CD4-positive, alpha-beta T cell (primary cell): ENCODE results near the gene COL15A1. TPM values are rescaled to one million over a fixed set of nuclear protein-coding genes. Genes with fewer than 3 reads are reported as not detected.

Experiments
- ATAC-seq: fragments of 200-7000 bp; cut with Tn5 transposase; one replicate; pipeline ENCODE4 v1.10.0; 2022; ENCODE audit warnings: mild to moderate bottlenecking; ENCODE audit not compliant: poor library complexity
- CTCF ChIA-PET: fragments of 350-600 bp; sonication (Branson Sonifier 250); formaldehyde crosslinking; loops from one replicate; lab custom pipeline; 2021; ENCODE audit warnings: antibody characterized with exemption, inconsistent platforms; lab: Charles Lee
- POLR2A ChIA-PET: fragments of 350-600 bp; sonication (Branson Sonifier 250); formaldehyde crosslinking; loops from one replicate; lab custom pipeline; 2021; ENCODE audit warnings: antibody characterized with exemption, inconsistent platforms; lab: Charles Lee
- DNase-seq, 14 experiments: peaks; one replicate each; pipeline ENCODE4 v3.0.0-alpha.2; 2013 to 2020; ENCODE audit warnings: mixed read lengths in 2 of 14
- H3K27ac ChIP-seq, 2 donors: one replicate each; pipeline versions ENCODE4 v1.5.1 to v1.7.0; 2013; ENCODE audit warnings: low read length in 2 of 2, low read depth in 1 of 2, mild to moderate bottlenecking in 1 of 2
- H3K27me3 ChIP-seq, 2 experiments: 1 replicate in 1 of 2; 2 replicates in 1 of 2; pipeline versions ENCODE4 v1.6.1 to v1.7.0; 2013; ENCODE audit warnings: low read length in 2 of 2, control low read depth in 1 of 2, mild to moderate bottlenecking in 1 of 2, moderate library complexity in 1 of 2; ENCODE audit not compliant: insufficient read depth in 2 of 2, control insufficient read depth in 1 of 2
- H3K36me3 ChIP-seq: one replicate; pipeline ENCODE4 v1.6.1; 2013; ENCODE audit warnings: low read length, control low read depth; ENCODE audit not compliant: insufficient read depth
- H3K4me1 ChIP-seq: one replicate; pipeline ENCODE4 v1.6.1; 2013; ENCODE audit warnings: low read length, control low read depth; ENCODE audit not compliant: insufficient read depth
- H3K4me3 ChIP-seq: one replicate; pipeline ENCODE4 v1.5.1; 2013; ENCODE audit warnings: mild to moderate bottlenecking, low read length, moderate library complexity
- H3K9me3 ChIP-seq, 2 experiments: 1 replicate in 1 of 2; 2 replicates in 1 of 2; pipeline versions ENCODE4 v1.6.1 to v1.7.0; 2013; ENCODE audit warnings: low read length in 2 of 2, mild to moderate bottlenecking in 2 of 2, control low read depth in 1 of 2, moderate library complexity in 1 of 2; ENCODE audit not compliant: control insufficient read depth in 1 of 2, insufficient read depth in 1 of 2
- H3K27ac Mint-ChIP-seq: one replicate; pipeline ENCODE4 v1.8.0; 2020; ENCODE audit warnings: mixed read lengths
- H3K27me3 Mint-ChIP-seq: one replicate; pipeline ENCODE4 v1.8.0; 2021; ENCODE audit warnings: mixed read lengths
- H3K36me3 Mint-ChIP-seq: one replicate; pipeline ENCODE4 v1.8.0; 2021; ENCODE audit warnings: low read depth, mixed read lengths
- H3K4me1 Mint-ChIP-seq: one replicate; pipeline ENCODE4 v1.8.0; 2021; ENCODE audit warnings: low read depth, mixed read lengths
- H3K4me3 Mint-ChIP-seq: one replicate; pipeline ENCODE4 v1.8.0; 2020; ENCODE audit warnings: mild to moderate bottlenecking, mixed read lengths
- H3K9me3 Mint-ChIP-seq: one replicate; pipeline ENCODE4 v1.8.0; 2020; ENCODE audit warnings: mixed read lengths
- intact Hi-C, 2 experiments: fragments of 100-400 bp; cut with DNase I in 1 of 2; cut with micrococcal nuclease in 1 of 2; formaldehyde crosslinking; loops; one replicate each; pipeline versions ENCODE4 v1.15.1 to v1.9.0; 2023 to 2025; cut with DNase I, micrococcal nuclease
- total RNA-seq, 174 experiments: library from RNA in 2 of 174; stranded (reverse) in 2 of 174; gene quantifications; one replicate each; pipeline ENCODE4 v1.2.3 and lab custom pipeline; 2021 to 2026
- TF ChIP-seq, protein P1 (sequence below): fragments of 200-600 bp; IDR thresholded peaks from one replicate; pipeline ENCODE4 v1.8.0; 2022; ENCODE audit warnings: antibody characterized with exemption, mild to moderate bottlenecking

COL15A1 gene
- total RNA-seq, 2 experiments from 2014 or later = not detected

DNA sequence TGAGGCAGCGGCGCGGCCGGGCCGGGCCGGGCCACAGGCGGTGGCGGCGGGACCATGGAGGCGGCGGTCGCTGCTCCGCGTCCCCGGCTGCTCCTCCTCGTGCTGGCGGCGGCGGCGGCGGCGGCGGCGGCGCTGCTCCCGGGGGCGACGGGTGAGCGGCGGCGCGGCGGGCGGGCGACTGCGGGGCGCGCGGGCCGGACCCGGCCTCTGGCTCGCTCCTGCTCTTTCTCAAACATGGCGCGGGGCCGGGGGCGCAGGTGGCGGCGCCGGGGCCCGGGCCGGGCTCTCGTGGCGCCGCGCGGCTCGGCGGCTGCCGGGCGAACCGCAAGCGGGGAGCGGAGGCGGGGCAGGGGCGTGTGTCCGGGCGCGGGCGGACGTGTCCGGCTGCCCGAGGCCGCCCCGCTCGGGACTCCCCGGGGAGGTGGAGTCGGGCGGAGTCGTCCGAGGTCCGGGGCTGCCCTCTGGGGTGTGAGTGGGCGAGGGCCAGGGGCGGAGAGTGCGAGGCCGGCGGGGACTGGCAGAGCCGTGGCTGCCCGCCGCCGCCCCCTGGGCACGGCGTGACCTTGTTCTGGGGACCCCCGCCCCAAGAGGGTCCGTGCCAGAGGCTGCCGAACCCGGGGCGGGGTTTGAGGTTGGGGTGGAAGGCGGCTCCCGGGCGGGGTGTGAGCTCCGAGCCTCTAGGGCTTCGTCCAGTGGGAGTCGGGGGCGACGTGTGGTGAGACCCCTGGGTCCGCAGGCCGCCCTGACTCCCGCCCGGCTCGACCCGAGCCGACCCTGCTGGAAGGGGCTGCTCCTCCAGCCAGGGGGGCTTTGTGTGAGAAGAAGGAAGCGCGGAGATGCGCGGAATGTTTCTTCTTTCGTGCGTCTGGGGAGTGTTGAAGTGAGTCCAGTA is 161.7 kb downstream of the COL15A1 start:
- no peaks in the 10 kb centered on the region for H3K9me3 Mint-ChIP-seq
- H3K36me3 ChIP-seq = no peaks in the 10 kb centered on the region
- H3K4me3 ChIP-seq = peak overlapping the region; percentile 81
- DNase-seq = peak in 12 of 14 experiments; percentile 4 to 74 (median 20)
- intact Hi-C loops = loop anchor here (2.0 to 10.0 kb wide), 4 partner anchors 29 to 1121 kb away; partner anchors contain the start of genes ALG2 (in 1 of the 2), ANP32B (in 1 of the 2) and SEC61B (in 1 of the 2)
- peak overlapping the region; percentile 88 for H3K4me3 Mint-ChIP-seq
- POLR2A ChIA-PET = interaction anchor here (0.5 to 6.0 kb wide), 26 partner anchors 8 to 130 kb away, joined by 3 to 73 read pairs (median 7); no protein-coding TSS in a partner anchor
- no peaks in the 10 kb centered on the region for H3K9me3 ChIP-seq
- peaks cover 17% of the 10 kb centered on the region for H3K36me3 Mint-ChIP-seq
- H3K27me3 ChIP-seq = no peaks in the 10 kb centered on the region
- TF ChIP-seq, protein P1, sequence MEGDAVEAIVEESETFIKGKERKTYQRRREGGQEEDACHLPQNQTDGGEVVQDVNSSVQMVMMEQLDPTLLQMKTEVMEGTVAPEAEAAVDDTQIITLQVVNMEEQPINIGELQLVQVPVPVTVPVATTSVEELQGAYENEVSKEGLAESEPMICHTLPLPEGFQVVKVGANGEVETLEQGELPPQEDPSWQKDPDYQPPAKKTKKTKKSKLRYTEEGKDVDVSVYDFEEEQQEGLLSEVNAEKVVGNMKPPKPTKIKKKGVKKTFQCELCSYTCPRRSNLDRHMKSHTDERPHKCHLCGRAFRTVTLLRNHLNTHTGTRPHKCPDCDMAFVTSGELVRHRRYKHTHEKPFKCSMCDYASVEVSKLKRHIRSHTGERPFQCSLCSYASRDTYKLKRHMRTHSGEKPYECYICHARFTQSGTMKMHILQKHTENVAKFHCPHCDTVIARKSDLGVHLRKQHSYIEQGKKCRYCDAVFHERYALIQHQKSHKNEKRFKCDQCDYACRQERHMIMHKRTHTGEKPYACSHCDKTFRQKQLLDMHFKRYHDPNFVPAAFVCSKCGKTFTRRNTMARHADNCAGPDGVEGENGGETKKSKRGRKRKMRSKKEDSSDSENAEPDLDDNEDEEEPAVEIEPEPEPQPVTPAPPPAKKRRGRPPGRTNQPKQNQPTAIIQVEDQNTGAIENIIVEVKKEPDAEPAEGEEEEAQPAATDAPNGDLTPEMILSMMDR = no peak
- peaks cover 43% of the 10 kb centered on the region for H3K4me1 ChIP-seq
- peaks cover 64% of the 10 kb centered on the region for H3K4me1 Mint-ChIP-seq
- peak overlapping the region; percentile 20 to 63 for H3K27ac ChIP-seq
- ATAC-seq = peak; percentile 5
- peak overlapping the region; percentile 50 for H3K27ac Mint-ChIP-seq
- H3K27me3 Mint-ChIP-seq = no peaks in the 10 kb centered on the region
- CTCF ChIA-PET = interaction anchor here (1.0 to 2.3 kb wide), 6 partner anchors 14 to 46 kb away, joined by 3 to 9 read pairs (median 4); no protein-coding TSS in a partner anchor

DNA sequence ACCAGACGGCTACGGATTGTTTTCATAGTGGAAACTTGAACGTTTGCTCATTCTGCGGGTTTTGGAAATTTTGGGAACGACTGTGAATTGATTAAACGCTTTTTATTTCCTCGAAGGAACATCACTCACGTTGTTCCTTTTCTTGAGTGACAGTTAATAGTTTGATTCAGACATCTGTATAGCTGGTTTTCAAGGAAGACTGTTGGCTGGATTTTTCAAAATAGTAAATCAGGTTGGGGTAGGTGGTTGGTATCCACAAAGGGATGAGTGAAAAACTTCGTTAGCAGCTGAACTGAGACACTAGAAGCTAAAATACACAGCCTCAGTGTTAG is 162.3 kb downstream of the COL15A1 start:
- no peak for ATAC-seq
- Mint-ChIP-seq H3K4me1 (peaks cover 70% of the 10 kb centered on the region), H3K27me3 (no peaks in the 10 kb centered on the region), H3K9me3 (no peaks in the 10 kb centered on the region), H3K27ac (peak overlapping the region; percentile 50), H3K4me3 (peak overlapping the region; percentile 88), H3K36me3 (peaks cover 17% of the 10 kb centered on the region)
- TF ChIP-seq, protein P1 = no peak
- peak overlapping the region; percentile 20 to 63 for H3K27ac ChIP-seq
- DNase-seq = no peak
- peaks cover 43% of the 10 kb centered on the region for H3K4me1 ChIP-seq
- H3K4me3 ChIP-seq = peak overlapping the region; percentile 81
- no peaks in the 10 kb centered on the region for H3K9me3 ChIP-seq
- CTCF ChIA-PET = no interaction called here
- H3K27me3 ChIP-seq = no peaks in the 10 kb centered on the region
- POLR2A ChIA-PET = interaction anchor here (0.9 to 6.0 kb wide), 12 partner anchors 11 to 114 kb away, joined by 3 to 73 read pairs (median 6); no protein-coding TSS in a partner anchor
- H3K36me3 ChIP-seq = no peaks in the 10 kb centered on the region
- intact Hi-C loops = loop anchor here (2.0 to 10.0 kb wide), 3 partner anchors 29 to 1121 kb away; partner anchors contain the start of genes ALG2 (in 1 of the 2), ANP32B (in 1 of the 2) and SEC61B (in 1 of the 2)

DNA sequence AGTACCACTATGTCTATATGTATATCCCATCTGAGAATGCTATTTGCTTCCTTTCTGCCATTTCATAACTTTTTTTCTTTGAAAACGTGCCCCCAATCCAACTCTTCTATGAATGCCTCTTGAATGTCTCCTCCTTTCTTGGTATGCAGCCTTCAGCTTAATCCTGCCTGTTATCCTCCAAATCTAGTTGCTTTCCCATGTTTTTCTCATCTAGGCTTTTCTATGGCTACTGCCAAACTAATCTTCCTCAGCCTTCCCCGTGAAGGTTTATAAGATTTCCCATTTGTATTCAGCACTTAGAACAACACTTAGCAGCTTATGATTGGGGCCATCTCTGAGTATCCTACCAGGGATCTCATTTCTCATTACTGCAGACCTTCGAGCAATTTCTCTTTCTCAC is 163.7 kb downstream of the COL15A1 start:
- Histone ChIP-seq H3K27ac (no peak overlapping the region), H3K4me1 (peaks cover 55% of the 10 kb centered on the region), H3K9me3 (no peaks in the 10 kb centered on the region), H3K27me3 (no peaks in the 10 kb centered on the region), H3K36me3 (no peaks in the 10 kb centered on the region), H3K4me3 (peak overlapping the region; percentile 81)
- ChIA-PET POLR2A (interaction anchor here (2.3 to 6.0 kb wide), 4 partner anchors 13 to 49 kb away, joined by 7 to 73 read pairs (median 55); no protein-coding TSS in a partner anchor), CTCF (no interaction called here)
- Mint-ChIP-seq H3K4me1 (peaks cover 80% of the 10 kb centered on the region), H3K27me3 (no peaks in the 10 kb centered on the region), H3K4me3 (peak overlapping the region; percentile 88), H3K9me3 (no peaks in the 10 kb centered on the region), H3K27ac (peak overlapping the region; percentile 50), H3K36me3 (peaks cover 17% of the 10 kb centered on the region)
- TF ChIP-seq, protein P1 = no peak
- ATAC-seq (no peak), DNase-seq (no peak)
- intact Hi-C loops = loop anchor here (1.0 to 10.0 kb wide), 4 partner anchors 12 to 1123 kb away; partner anchors contain the start of genes ALG2 (in 1 of the 2), ANP32B (in 1 of the 2) and SEC61B (in 1 of the 2)
